Epithelial cell of proximal tubule (primary cell): ENCODE results near the gene ASNSD1. TPM values are rescaled to one million over a fixed set of nuclear protein-coding genes. Genes with fewer than 3 reads are reported as not detected.
"Not testable (repeated sequence)": the region's sequence is repeated elsewhere in the genome, so short reads cannot be mapped to it uniquely, and the experiment has no call there.

Experiments used
- DNase-seq: peaks from one replicate; pipeline ENCODE4 v3.0.0-alpha.2; 2011; ENCODE audit warnings: low read depth
- H3K4me3 ChIP-seq: 2 replicates; pipeline ENCODE4 v1.5.1; 2011; ENCODE audit warnings: low read depth, mild to moderate bottlenecking, low read length
- total RNA-seq: library from RNA; depleted of rRNA; stranded (reverse); fragments of >200 nt; gene quantifications from 2 replicates; pipeline ENCODE4 v1.2.3, GENCODE V29; 2015
- TF ChIP-seq, protein P1 (sequence below): conservative IDR thresholded peaks from 2 replicates; pipeline ENCODE4 v1.5.1; 2012; ENCODE audit warnings: low read depth, mild to moderate bottlenecking, low read length

Gene ASNSD1
- total RNA-seq, 1 donor from 2014 or later: 24.3 TPM

DNA sequence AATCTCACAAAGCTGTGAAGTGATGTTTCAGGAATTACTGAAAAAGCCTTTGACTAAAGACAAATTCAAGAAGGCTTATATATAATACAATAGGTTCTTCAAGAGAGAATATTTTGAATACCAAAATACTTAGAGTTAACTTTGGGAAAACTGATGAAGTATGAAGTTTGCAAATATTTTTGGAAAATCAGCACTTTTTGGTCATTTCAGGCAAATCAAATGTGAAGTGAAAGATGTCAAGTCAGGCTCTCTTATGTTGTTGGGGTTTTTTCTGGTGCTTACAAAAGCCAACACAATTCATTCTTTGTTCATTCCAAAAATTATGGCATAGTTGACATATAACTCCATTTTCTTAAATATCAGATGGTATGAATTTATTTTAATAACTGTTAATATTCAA, 14.7 kb upstream of the ASNSD1 start:
- TF ChIP-seq, protein P1, sequence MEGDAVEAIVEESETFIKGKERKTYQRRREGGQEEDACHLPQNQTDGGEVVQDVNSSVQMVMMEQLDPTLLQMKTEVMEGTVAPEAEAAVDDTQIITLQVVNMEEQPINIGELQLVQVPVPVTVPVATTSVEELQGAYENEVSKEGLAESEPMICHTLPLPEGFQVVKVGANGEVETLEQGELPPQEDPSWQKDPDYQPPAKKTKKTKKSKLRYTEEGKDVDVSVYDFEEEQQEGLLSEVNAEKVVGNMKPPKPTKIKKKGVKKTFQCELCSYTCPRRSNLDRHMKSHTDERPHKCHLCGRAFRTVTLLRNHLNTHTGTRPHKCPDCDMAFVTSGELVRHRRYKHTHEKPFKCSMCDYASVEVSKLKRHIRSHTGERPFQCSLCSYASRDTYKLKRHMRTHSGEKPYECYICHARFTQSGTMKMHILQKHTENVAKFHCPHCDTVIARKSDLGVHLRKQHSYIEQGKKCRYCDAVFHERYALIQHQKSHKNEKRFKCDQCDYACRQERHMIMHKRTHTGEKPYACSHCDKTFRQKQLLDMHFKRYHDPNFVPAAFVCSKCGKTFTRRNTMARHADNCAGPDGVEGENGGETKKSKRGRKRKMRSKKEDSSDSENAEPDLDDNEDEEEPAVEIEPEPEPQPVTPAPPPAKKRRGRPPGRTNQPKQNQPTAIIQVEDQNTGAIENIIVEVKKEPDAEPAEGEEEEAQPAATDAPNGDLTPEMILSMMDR: no peak
- no peak for DNase-seq
- no peak overlapping the region for H3K4me3 ChIP-seq

DNA sequence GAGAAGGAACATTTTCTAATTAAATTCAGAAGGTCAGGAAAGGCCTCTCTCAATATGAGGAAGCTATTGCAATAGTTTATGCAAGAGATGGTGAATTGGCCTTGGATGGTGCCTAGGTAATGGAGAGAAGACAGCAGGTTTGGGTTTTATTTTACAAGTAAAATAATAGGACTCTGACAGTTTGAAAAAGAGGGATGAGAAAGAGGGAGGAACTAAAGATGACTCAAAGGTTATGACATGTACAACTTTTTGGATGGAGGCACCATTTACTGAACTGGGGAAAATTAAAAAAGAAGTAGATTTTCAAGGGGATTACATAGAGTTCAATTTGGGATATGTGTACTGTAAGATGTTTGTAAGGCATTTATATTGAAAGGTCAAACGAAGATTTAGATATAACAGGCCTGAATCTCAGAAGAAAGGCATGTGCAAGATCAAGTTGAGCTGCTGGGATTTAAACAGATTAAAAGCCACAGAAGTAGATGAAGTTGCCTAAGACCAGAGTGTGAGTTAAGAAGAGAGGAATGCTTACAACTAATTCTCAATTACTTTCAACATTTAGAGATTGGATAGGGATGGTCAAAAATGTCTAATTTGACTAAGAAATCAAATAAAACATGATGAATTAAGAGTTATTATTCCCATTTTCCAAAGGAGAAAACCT, 12.3 kb upstream of the ASNSD1 start:
- no peak for DNase-seq
- H3K4me3 ChIP-seq: no peak overlapping the region
- TF ChIP-seq, protein P1: no peak

DNA sequence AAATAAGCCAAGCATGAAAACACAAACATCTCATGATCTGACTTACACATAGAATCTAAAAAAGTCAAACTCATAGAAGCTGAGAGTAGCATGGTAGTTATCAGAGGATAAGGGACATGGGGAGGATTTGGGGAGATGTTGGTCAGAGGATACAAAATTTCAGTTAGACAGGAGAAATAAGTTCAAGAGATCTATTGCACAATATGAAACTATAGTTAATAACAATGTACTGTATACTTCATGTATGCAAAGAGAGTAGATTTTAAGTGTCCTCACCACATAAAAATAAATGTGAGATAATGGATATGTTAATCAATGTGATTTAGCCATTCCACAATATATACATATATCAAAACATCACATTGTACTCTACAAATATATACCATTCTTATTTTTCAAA, 10.0 kb upstream of the ASNSD1 start:
- TF ChIP-seq, protein P1: no peak
- no peak for DNase-seq

DNA sequence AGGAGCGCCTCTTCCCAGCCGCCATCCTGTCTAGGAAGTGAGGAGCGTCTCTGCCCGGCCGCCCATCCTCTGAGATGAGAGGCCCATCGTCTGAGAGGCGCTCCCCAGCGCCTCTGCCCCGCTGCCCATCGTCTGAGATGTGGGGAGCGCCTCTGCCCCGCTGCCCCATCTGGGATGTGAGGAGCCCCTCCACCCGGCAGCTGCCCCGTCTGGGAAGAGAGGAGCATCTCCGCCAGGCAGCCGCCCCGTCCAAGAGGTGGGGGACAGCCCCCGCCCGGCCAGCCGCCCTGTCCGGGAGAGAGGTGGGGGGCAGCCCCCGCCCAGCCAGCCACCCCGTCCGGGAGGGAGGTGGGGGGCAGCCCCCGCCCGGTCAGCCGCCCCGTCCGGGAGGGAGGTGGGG, 7.8 kb upstream of the ASNSD1 start:
- H3K4me3 ChIP-seq, DNase-seq: not testable (repeated sequence)

More for the DNA sequence above, 10.0 kb upstream of the ASNSD1 start:
- H3K4me3 ChIP-seq: no peak overlapping the region

DNA sequence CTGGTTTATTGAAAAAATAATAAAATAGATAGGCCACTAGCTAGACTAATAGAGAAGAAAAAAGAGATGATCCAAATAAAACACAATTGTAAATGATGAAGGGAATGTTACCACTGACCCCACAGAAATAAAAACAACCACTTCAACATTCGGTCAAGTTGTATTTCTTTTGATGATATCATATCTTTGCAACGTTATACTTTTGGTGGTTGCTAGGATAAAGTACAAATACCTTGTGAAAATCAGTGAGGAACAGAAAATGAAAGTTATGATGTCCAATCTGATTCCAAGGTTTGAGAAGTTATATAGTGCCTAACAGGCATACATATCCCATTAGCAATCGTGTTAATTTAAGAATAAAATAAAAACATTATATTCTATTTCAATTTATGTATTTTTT, 6.6 kb upstream of the ASNSD1 start:
- no peak for DNase-seq
- no peak overlapping the region for H3K4me3 ChIP-seq
- TF ChIP-seq, protein P1: no peak

DNA sequence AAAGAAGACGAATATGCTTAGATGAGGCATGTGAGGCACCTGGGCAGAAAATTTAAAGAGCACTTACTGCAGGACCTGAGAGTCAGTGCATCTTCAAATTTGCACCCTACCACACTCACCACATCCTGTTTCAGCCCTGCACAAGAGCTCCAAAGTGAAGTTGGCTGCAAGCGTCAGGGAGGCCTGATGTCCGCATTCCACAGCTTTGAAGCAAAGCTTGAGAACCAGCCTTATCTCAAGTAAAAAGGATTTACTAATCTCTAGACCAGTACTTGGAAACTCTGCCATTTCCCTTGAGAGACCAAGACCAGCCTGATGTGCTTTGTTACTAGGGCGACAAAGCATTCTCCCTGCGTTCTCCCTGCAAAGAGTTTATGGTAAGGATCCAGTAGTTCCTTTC, 3.4 kb upstream of the ASNSD1 start:
- no peak for DNase-seq
- TF ChIP-seq, protein P1: no peak

DNA sequence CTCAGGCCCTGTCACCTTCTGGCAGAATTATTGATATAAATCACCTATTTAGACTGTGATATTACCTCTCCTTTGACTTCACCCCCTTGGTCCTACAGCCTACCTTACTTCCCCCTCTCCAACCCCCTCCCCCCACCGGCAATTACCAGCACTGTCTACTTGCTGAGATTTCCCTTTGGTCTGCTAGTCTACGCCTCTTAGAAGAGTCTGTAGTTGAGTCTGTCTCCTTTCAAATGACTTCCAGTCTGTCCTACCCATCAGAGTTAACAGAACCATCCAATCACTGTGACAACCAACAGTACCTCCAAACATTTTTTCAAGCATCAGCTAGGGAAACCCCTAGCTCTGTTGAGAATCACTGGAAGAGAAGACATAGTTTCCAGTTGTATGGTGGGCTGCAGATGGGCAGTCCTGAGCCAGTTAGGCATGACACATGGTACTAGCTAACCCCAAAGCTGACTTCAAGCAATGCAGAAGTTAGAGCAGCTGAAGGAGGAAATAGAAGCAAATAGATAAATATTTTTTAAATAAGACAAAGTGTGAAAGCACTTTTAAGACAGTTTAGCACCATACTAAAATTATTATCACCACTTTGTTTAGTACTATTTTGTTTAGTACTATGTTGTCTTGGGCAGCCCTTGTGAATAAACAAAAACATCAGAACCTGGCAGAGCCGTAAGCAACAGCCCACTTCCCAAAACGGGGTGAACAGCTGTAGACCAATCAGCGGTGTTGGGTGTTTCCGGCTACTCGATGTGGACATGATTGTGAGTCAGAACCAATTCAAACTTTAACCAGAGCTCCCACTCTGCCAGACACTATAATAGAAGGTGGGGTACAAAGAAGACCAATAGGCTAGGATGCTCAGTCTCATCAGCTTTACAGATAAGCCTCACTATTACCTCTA, 2.7 kb upstream of the ASNSD1 start:
- no peak overlapping the region for H3K4me3 ChIP-seq
- TF ChIP-seq, protein P1: no peak
- no peak for DNase-seq

More for the DNA sequence above, 3.4 kb upstream of the ASNSD1 start:
- H3K4me3 ChIP-seq: no peak overlapping the region
